ENCODE measurements around the gene BCLAF3. TPM values are rescaled to one million over a fixed set of nuclear protein-coding genes. Genes with fewer than 3 reads are reported as not detected.

BCLAF3 gene
- total RNA-seq, 3 donors from 2014 or later: 2.7 to 3.7 (median 2.9) TPM

DNA sequence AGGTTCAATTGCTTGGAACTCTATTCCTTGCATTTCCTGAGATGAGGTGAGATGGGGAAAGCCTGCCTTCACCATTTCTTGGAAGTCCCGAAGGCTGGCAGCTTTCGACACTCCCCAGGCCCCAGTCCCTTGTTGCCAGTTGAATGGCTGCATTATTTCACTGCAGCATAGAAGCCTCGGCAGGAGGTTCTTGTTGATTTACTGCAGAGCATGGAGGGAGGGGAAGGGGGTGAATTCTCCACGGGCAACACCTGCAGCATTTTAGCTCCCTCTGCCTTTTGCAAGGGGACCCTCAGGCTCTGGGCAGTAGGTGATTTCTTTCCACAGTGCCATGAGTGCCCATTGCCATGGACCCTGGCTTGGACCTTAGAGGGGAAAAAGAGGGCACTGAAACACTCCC is 10.7 kb upstream of the BCLAF3 start:
- DNase-seq: no peak
- Mint-ChIP-seq H3K4me1 (ENCODE audit: low read depth) (no peaks in the 10 kb centered on the region), H3K9me3 (no peaks in the 10 kb centered on the region), H3K27me3 (ENCODE audit: low read depth) (no peaks in the 10 kb centered on the region), H3K36me3 (ENCODE audit: insufficient read depth) (no peaks in the 10 kb centered on the region), H3K4me3 (no peak overlapping the region)
- no peak for ATAC-seq

DNA sequence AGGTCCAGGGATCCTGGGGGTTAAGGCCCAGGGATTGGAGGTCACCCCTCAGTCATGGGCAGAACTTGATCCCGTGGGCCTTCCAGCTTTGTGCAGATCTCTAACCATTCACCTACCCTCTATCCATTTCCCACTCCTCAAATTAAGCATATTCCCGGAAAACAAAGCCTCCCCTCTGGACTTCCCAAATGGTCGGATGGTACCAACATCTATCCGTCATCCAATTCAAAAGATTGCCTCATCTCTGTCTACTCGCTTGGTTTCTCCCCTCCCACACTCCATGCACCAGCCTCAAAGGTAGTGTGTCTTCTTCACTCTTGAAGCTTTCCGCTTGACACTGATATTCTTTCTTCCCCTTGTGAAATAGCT is 473 bp upstream of the BCLAF3 start:
- peak overlapping the region; percentile 87 for H3K4me3 Mint-ChIP-seq
- peaks cover 2% of the 10 kb centered on the region for H3K36me3 Mint-ChIP-seq (ENCODE audit: insufficient read depth)
- no peak for DNase-seq
- no peaks in the 10 kb centered on the region for H3K27me3 Mint-ChIP-seq (ENCODE audit: low read depth)
- peaks cover 12% of the 10 kb centered on the region for H3K4me1 Mint-ChIP-seq (ENCODE audit: low read depth)
- no peak for ATAC-seq
- no peaks in the 10 kb centered on the region for H3K9me3 Mint-ChIP-seq

DNA sequence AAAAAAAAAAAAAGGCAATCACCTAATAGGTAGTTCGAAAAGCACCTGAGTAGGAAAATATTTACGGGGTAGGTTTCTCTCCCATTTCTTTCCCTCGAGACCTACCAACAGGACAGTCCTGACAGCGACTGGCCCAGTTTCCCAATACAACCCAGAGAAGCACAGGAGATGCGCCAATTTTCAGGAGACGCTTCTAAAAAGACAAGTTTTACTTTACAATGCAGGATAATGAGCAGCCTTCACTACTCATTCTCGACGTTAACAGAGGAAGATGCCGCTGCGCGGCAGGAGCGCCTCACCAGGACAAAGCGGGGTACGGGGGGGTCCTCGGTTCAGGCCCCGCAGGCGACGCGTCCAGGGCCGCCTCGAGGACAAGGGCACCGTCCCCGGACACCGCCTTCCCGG is 708 bp downstream of the BCLAF3 start:
- H3K36me3 Mint-ChIP-seq (ENCODE audit: insufficient read depth): peaks cover 5% of the 10 kb centered on the region
- peak overlapping the region; percentile 89 for H3K4me3 Mint-ChIP-seq
- peak; percentile 18 to 20 for ATAC-seq
- H3K27me3 Mint-ChIP-seq (ENCODE audit: low read depth): no peaks in the 10 kb centered on the region
- peaks cover 12% of the 10 kb centered on the region for H3K4me1 Mint-ChIP-seq (ENCODE audit: low read depth)
- peak; percentile 6 for DNase-seq
- no peaks in the 10 kb centered on the region for H3K9me3 Mint-ChIP-seq

DNA sequence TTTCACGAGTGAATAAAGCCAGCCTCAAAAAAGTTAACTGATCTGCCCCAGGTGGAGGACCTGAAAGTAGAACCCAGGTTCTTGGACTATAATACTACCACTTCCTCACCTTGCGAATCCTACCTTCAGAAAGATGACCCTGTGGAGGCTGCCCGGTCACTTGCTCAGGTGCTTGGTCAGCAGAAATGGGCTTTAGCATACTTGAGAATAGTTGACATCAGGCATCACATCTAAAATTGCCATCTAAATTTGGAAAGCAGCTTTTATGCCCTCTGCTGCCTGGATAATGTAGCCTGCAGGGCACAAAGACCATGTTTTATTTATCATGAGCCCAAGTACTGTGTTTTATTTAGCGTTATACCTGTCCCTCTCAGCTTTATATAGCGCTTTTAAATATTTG is 3.0 kb downstream of the BCLAF3 start:
- H3K4me3 Mint-ChIP-seq: no peak overlapping the region
- ATAC-seq (no peak), DNase-seq (no peak)
- H3K27me3 Mint-ChIP-seq (ENCODE audit: low read depth): no peaks in the 10 kb centered on the region
- peaks cover 5% of the 10 kb centered on the region for H3K36me3 Mint-ChIP-seq (ENCODE audit: insufficient read depth)
- no peaks in the 10 kb centered on the region for H3K9me3 Mint-ChIP-seq
- H3K4me1 Mint-ChIP-seq (ENCODE audit: low read depth): peaks cover 12% of the 10 kb centered on the region

GRCh38 chrX:19986531-19986930 is 4.3 kb downstream of the BCLAF3 start:
- Mint-ChIP-seq H3K4me1 (ENCODE audit: low read depth) (peaks cover 12% of the 10 kb centered on the region), H3K36me3 (ENCODE audit: insufficient read depth) (peaks cover 5% of the 10 kb centered on the region), H3K27me3 (ENCODE audit: low read depth) (no peaks in the 10 kb centered on the region), H3K9me3 (no peaks in the 10 kb centered on the region), H3K4me3 (no peak overlapping the region)
- ATAC-seq (no peak), DNase-seq (no peak)

DNA sequence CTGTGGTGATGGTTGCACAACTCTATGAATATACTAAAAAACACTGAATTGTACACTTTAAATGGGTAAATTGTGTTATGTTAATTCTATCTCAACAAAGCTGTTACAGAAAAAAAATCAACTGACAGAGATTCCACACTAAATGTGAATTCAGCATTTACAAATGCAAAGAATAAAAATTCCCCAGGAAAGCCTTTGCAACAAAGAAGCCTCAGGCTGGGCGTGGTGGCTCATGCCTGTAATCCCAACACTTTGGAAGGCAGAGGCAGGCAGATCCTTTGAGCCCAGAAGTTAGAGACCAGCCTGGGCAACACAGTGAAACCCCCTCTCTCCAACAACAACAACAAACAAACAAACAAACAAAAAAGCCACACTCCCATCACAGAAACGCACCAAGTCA is 8.9 kb downstream of the BCLAF3 start:
- no peak for ATAC-seq
- peaks cover 20% of the 10 kb centered on the region for H3K36me3 Mint-ChIP-seq (ENCODE audit: insufficient read depth)
- H3K4me1 Mint-ChIP-seq (ENCODE audit: low read depth): peaks cover 21% of the 10 kb centered on the region
- no peaks in the 10 kb centered on the region for H3K9me3 Mint-ChIP-seq
- no peaks in the 10 kb centered on the region for H3K27me3 Mint-ChIP-seq (ENCODE audit: low read depth)
- no peak for DNase-seq
- H3K4me3 Mint-ChIP-seq: no peak overlapping the region

GRCh38 chrX:19975845-19976244 is 15.0 kb downstream of the BCLAF3 start:
- H3K27me3 Mint-ChIP-seq (ENCODE audit: low read depth): no peaks in the 10 kb centered on the region
- no peak for ATAC-seq
- H3K9me3 Mint-ChIP-seq: no peaks in the 10 kb centered on the region
- peaks cover 18% of the 10 kb centered on the region for H3K36me3 Mint-ChIP-seq (ENCODE audit: insufficient read depth)
- H3K4me1 Mint-ChIP-seq (ENCODE audit: low read depth): peaks cover 32% of the 10 kb centered on the region
- no peak overlapping the region for H3K4me3 Mint-ChIP-seq
- no peak for DNase-seq

- peaks cover 10% of the 10 kb centered on the region for H3K36me3 Mint-ChIP-seq (ENCODE audit: insufficient read depth)
- H3K27me3 Mint-ChIP-seq (ENCODE audit: low read depth): no peaks in the 10 kb centered on the region
- ATAC-seq (peak; percentile 40 to 58), DNase-seq (no peak)
- H3K4me1 Mint-ChIP-seq (ENCODE audit: low read depth): peaks cover 21% of the 10 kb centered on the region
- no peaks in the 10 kb centered on the region for H3K9me3 Mint-ChIP-seq
- H3K4me3 Mint-ChIP-seq: no peak overlapping the region
Measured at GRCh38 chrX:19972984-19973383, 17.9 kb downstream of the BCLAF3 start.

DNA sequence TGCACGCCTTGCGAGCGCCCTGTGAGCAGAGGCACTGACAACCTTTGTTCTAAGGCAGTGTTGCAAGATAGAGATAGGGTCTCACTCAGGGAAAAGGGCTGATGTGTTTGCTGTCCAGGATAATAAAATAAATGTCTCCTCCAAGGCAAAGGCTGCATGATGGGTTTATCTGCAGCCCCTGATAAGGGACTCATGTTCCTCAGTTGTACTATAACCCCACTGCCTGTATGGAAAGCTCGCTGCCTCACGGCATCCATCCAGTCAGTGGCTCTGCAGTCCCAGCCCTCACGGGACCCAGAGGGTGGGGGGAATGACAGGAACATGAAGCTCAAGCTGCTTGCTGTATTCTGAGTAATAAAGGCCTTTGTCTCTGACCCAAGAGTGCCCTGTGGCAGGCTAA is 22.6 kb downstream of the BCLAF3 start:
- Mint-ChIP-seq H3K4me3 (no peak overlapping the region), H3K36me3 (ENCODE audit: insufficient read depth) (peaks cover 10% of the 10 kb centered on the region), H3K4me1 (ENCODE audit: low read depth) (peaks cover 10% of the 10 kb centered on the region), H3K9me3 (no peaks in the 10 kb centered on the region), H3K27me3 (ENCODE audit: low read depth) (no peaks in the 10 kb centered on the region)
- no peak for ATAC-seq
- DNase-seq: no peak

- DNase-seq: no peak
- peaks cover 10% of the 10 kb centered on the region for H3K36me3 Mint-ChIP-seq (ENCODE audit: insufficient read depth)
- no peak overlapping the region for H3K4me3 Mint-ChIP-seq
- ATAC-seq: no peak
- no peaks in the 10 kb centered on the region for H3K27me3 Mint-ChIP-seq (ENCODE audit: low read depth)
- H3K4me1 Mint-ChIP-seq (ENCODE audit: low read depth): peaks cover 7% of the 10 kb centered on the region
- H3K9me3 Mint-ChIP-seq: no peaks in the 10 kb centered on the region
Measured at GRCh38 chrX:19966056-19966455, 24.8 kb downstream of the BCLAF3 start.

- Mint-ChIP-seq H3K4me3 (no peak overlapping the region), H3K27me3 (ENCODE audit: low read depth) (no peaks in the 10 kb centered on the region), H3K9me3 (no peaks in the 10 kb centered on the region), H3K36me3 (ENCODE audit: insufficient read depth) (peaks cover 10% of the 10 kb centered on the region), H3K4me1 (ENCODE audit: low read depth) (peaks cover 9% of the 10 kb centered on the region)
- DNase-seq (no peak), ATAC-seq (peak; percentile 94)
Measured at GRCh38 chrX:19964017-19964710, 26.7 kb downstream of the BCLAF3 start.

DNA sequence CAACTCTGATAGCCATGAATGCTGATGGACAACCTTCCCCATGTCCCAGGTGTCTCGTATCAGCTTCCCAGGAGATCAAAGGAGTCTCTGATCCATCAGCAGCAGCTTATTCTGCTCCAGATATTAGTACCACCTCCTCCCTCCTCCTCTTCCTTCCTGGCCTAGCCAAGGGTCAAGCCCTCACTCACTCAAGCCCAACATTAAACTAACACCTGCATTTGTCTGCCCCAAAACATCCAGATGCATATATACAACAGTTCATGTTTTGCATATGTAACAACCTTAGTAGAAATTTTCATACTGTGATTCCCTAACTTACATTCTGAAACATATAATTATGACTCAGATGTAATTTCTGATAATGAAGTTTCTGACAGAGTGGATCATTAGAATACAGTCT is 29.9 kb downstream of the BCLAF3 start:
- ATAC-seq (no peak), DNase-seq (no peak)
- H3K4me3 Mint-ChIP-seq: no peak overlapping the region
- no peaks in the 10 kb centered on the region for H3K9me3 Mint-ChIP-seq
- H3K27me3 Mint-ChIP-seq (ENCODE audit: low read depth): no peaks in the 10 kb centered on the region
- peaks cover 13% of the 10 kb centered on the region for H3K36me3 Mint-ChIP-seq (ENCODE audit: insufficient read depth)
- H3K4me1 Mint-ChIP-seq (ENCODE audit: low read depth): peaks cover 9% of the 10 kb centered on the region

- ATAC-seq: no peak
Measured at GRCh38 chrX:19958552-19959486, 32.0 kb downstream of the BCLAF3 start.

GRCh38 chrX:19956923-19957322 is 33.9 kb downstream of the BCLAF3 start:
- DNase-seq: no peak
- no peak for ATAC-seq
- H3K27me3 Mint-ChIP-seq (ENCODE audit: low read depth): no peaks in the 10 kb centered on the region
- peaks cover 6% of the 10 kb centered on the region for H3K4me1 Mint-ChIP-seq (ENCODE audit: low read depth)
- H3K4me3 Mint-ChIP-seq: no peak overlapping the region
- H3K9me3 Mint-ChIP-seq: no peaks in the 10 kb centered on the region
- peaks cover 14% of the 10 kb centered on the region for H3K36me3 Mint-ChIP-seq (ENCODE audit: insufficient read depth)

More at GRCh38 chrX:19958552-19959486, 32.0 kb downstream of the BCLAF3 start:
- no peaks in the 10 kb centered on the region for H3K9me3 Mint-ChIP-seq
- H3K4me1 Mint-ChIP-seq (ENCODE audit: low read depth): peaks cover 4% of the 10 kb centered on the region
- no peak for DNase-seq
- peaks cover 10% of the 10 kb centered on the region for H3K36me3 Mint-ChIP-seq (ENCODE audit: insufficient read depth)
- H3K27me3 Mint-ChIP-seq (ENCODE audit: low read depth): no peaks in the 10 kb centered on the region
- H3K4me3 Mint-ChIP-seq: no peak overlapping the region

- H3K9me3 Mint-ChIP-seq: no peaks in the 10 kb centered on the region
- H3K36me3 Mint-ChIP-seq (ENCODE audit: insufficient read depth): peaks cover 14% of the 10 kb centered on the region
- DNase-seq: no peak
- H3K4me1 Mint-ChIP-seq (ENCODE audit: low read depth): peaks cover 6% of the 10 kb centered on the region
- H3K4me3 Mint-ChIP-seq: no peak overlapping the region
- ATAC-seq: no peak
- no peaks in the 10 kb centered on the region for H3K27me3 Mint-ChIP-seq (ENCODE audit: low read depth)
Measured at GRCh38 chrX:19956306-19956705, 34.6 kb downstream of the BCLAF3 start.
